GM21528 (cell line): ENCODE results near the gene DAZAP1.

ENCODE experiments used
- ATAC-seq: cut with Tn5 transposase; IDR thresholded peaks from one replicate; pipeline ENCODE4 v1.9.1; 2021; ENCODE audit warnings: mild to moderate bottlenecking, moderate library complexity; ENCODE audit not compliant: unreplicated experiment, low FRiP score

Gene DAZAP1

DNA sequence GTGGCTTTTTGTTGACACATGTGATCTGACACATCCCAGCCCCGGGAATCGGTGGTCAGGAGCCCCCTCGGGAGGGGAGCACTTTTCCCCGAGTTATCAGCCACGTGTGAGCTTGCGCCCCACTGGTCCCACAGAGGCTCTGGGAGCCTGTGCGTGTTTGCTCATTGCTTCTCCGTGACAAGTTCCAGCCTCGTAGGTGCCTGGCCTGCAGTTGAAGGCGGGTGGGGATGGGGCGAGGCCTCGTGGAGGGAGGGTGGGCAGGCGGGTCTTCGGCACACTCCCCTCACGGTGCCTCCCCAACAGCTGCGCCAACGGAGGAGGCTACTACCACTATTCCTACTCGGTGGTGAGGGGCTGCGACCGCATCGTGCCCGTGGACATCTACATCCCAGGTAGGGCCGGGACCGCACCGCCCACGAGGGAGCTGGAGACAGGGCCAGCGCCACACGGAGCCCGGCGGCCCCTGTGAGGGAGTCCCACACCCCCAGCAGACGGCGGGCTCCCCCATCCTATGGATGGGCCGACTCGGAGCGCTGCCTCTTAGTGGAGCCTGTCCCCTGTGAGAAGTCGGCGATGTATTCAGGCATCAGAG is 14.4 kb upstream of the DAZAP1 start:
- no peak for ATAC-seq

DNA sequence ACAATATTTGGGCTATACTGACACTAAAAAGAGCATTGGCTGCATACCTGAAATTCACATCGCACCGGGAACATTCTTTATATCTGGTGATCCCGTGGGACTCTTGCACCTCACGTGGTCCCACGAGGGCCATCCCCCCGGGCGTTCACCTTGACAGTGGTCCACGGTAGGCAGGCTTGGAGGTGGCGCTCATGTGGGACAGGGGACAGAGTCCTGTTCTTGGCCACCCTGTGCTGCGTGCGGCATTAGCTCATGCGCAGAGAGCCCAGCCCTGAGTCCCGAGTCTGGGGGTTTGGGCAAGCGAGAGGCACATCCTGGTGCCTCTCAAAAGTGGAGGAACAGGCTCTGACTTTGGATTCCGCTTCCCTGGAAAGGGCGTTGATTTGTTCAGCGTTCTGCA is 13.5 kb upstream of the DAZAP1 start:
- no peak for ATAC-seq

DNA sequence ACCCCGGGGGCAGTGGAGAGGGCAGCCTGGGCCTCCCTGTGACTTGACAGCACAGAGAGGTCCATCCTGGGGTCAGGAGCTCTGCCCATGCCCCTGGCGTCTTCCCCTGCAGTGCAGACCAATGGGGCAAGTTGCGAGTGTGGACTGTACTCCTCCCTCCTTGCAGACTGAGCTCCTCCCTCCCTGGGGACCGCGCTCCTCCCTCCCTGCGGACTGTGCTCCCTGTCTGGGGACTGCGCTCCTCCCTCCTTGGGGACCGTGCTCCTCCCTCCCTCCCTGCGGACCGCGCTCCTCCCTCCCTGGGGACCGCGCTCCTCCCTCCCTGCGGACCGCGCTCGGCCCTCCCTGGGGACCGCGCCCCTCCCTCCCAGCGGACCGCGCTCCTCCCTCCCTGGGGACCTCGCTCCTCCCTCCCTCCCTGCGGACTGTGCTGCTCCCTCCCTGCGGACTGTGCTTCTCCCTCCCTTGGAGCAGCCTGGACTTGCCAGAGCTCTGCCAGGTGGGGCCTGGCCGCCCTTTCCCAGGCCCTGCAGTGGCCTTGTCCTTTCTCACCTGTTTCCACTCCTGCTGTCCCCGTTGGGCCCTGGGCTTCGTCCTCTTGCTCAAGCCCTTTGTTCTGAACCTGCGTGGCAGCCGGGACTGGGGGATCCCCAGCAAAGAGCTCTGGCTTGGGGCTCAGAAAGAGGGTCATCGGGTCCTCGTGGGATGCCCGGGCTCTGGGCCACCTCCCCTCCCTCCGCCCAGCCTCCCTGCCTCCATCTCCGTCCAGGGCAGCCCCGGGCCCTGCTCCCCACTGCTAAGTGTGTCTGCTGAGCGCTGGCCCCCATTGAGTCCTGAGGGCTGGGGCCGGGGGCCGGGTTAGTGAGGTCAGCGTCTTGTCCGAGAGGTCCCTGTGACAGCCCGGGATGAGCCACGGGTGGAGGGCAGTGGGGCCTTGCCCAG is 12.9 kb upstream of the DAZAP1 start:
- ATAC-seq = no peak

DNA sequence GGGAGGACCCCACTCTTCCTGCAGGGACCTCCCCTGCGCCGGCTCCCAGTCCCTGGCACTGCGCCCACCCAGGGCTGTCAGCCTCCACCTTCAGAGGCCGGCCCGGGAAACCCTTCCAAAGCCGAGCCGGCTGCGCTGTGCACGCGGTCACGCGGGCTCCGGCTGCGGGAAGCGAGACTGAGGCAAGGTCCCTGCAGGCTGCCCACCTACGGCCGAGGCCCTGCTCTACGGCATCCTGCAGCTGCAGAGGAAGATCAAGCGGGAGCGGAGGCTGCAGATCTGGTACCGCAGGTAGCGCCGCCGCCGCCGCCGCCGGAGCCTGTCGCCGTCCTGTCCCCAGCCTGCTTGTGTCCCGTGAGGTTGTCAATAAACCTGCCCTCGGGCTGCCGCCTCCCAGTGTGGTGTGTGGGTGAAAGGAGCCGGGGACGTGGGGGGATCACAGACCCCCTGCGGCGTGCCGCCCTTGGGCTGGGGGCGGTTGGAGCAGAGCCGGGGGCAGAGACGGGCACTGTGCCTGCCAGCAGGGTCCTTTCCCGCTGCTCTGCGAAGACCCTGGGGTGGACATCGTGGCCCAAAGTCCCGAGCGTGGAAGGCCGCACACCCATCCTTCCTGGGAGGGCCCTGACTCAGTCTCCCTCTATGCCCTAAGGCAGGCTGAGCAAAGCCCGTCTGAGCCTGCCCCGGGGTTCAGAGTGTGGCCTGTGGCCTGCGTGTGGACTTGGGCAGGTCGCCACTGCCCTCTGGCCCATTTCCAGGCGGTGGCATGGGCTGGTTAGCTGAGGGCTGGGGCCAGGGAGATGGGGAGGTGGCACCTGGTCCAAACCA is 12.0 kb upstream of the DAZAP1 start:
- ATAC-seq = no peak

DNA sequence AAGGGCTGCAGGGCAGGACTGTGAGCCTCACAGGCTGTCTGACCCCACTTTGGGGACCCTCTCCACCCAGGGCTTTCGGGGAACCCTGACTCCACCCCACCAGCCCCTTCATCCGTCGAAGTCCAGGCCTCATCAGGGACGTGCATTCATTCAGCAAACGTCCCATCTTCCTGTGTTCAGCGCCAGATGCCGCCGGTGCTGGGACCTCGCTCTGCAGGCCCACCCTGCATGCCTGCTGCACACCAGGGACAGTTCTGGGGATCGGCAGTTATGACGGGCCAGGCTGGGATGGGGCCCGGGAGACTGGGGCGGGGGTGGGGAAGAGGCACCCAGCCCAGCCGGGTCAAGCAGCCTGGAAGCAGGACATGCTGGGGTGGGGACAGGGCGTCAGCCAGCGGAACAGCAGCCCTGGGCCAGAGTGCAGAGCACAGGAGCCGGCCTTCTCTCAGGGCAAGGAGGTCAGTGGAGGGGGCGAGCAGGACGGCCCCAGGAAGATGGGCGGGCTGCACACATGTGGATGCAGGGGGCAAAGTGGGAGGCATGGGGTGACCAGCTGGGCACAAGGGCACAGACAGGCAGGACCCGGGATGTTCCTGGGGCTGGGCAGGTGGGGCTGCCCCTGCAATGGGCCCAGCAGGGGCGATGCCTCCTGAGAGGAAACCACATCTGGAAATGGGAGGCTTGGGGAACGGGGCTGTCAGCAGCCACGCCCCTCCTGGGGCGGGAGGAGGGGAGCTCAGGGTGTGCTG is 11.2 kb upstream of the DAZAP1 start:
- ATAC-seq = no peak

DNA sequence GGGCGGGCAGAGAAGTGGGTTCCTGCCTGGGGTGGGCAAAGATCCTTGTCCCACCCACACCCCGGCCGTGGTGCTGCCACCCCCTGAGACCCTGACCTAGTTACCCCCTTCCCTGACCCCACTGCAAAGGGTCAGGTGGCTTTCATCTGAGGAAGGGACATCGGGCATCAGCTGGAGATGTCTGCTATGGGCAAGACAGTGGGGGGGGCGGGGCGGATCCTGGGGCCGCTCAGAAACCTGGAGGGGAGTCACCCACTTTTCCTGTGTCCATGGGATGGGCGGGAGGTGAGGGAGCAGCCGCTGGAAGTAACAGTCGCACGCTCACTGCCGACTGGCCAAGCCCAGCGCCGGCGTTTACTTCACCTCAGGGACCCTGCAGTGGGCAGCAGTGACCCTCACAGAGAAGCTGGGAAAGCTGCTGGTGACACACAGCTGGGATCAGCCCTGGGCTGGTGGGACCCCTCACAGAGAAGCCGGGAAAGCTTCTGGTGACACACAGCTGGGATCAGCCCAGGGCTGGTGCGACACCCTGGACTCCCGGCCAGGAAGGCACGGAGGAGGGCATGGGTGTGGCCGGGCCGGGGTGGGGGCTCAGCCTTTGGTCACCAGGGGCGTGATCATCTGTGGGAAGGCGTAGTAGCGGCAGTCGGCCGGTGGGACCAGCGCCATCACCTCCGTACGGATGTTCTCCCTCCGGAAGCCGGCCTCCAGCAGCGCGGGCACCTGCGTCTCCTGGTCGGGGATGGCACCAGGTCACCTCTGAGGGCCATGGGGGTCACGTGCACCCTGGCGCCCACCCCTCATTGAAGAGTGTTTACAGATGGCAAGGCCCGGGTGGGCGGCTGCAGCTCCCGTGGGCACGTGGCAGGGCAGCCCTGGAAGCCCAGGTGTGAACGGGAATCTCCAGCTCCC is 10.4 kb upstream of the DAZAP1 start:
- no peak for ATAC-seq

DNA sequence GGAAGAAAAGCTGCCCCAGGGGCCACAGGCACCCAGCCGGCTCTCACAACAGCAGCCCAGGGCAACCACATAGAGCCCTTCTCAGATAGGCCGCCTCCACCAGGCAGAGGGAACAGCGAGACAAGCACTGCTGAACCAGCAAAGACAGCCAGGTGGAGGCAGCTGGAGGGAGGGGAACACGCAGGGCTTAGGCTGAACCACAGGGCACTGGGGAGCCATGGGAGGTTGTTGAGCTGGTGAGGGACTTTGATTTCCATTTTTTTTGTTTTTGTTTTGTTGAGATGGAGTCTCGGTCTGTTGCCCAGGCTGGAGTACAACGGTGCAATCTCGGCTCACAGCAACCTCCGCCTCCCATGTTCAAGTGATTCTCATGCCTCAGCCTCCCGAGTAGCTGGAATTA is 9.5 kb upstream of the DAZAP1 start:
- no peak for ATAC-seq

DNA sequence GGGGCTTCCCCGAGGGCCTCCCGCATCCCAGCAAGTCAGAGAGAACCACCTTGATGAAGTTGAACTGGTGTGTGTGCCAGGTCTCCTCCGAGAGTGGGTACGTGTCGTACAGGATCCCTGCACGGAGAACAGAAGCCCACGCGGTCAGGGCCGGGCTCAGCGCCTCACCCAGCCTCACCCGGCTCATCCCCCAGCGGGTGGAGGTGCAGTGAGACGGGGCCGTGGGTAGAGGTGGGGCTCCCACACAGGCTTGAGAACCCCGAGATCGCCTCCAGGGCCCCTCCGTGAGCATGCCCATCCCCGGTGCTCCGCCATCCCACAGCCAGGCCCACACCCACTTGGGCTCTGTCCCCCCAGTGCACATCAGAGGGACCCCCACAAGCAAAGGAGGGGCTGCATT is 8.3 kb upstream of the DAZAP1 start:
- ATAC-seq = no peak

DNA sequence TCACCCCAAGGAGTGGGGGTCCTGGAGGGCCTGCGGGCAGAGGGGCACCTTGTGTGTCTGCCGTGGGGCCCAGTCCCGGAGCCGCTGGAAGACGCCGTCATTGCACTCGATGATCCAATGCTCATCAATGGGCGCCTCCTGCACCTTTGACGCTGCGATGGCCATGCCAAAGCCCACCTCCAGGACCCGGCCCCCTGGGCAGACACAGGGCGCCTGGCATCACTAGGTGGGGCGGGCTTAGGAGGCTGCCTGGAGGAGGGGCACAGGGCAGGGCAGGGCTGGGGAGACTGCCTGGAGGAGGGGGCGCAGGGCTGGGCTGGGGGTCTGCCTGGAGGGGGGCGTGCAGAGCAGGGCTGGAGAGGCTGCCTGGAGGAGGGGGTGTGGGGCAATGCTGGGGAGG is 7.6 kb upstream of the DAZAP1 start:
- no peak for ATAC-seq

DNA sequence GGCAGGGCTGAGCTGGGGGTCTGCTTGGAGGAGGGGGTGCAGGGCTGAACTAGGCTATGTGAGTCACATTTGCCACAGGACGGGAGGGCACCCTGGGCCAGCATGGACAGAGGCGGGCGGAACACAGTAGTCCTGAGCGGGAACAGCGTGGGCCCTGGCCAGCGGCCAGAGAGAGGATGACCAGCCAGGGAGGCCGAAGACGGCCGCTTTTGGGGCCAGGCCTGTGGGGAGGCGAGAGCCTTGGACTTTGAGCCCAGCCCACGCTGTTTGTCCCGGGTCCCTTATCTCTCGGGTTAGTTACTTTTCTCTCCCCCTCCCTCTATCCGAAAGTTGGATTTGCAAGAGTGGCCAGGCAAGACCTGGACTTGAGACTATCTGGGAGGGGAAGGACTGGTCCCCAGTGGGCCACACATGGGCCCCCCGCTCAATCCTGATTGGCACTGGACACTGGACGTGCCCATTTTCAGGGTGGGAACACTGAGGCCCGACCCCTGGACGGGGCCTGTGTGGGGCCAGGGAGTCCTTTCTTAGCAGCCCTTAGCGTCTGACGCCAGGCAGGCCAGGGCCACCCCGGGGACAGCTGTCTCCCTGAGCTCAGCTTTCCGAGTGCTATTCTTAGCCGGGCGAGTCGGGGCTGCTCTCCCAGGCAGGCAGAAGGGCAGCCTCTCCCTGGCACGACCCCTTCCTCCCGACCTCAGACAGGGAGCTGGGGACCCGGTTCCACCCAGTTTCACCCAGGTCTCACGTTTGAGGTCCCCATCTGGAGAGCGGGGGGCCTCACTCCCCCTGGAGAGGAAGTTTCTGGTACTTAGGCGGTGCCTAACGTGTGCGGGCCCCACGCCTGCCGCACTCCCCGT is 6.9 kb upstream of the DAZAP1 start:
- no peak for ATAC-seq

DNA sequence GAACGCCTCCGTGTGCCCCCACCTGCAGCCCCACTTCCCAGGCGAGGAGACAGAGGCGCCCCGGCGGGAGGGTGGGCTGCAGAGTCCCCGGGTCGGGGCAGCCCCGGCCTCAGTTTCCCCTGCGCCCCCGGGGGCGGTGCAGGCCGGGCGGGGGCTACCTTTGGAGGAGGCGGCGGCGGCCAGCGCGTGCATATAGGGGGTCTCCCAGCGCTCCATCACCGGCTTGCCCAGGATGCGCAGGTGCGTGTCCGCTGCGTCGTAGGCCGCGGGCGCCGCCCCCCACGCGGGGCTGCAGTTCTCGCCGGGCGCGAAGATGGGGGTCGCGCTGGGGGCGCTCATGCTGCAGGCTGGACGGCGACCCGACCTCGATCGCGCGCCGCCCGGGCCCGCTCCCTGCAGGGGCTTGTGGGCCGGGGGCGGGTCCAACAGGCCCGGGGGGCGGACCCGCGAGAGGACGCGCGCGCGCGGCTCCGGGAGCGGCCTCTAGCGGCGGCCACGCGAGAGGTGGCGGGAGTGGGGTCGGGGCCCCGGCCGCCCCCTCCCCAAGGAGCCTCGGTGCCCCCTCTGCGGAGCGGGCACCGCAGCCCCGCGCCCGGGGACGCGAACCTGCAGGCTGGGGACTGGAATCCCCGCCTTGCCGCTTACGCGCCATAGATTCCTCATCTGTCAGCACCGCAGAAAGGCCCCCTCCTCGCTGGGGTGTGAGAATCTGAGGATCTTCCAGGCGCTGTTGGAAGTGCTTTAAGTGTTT is 6.1 kb upstream of the DAZAP1 start, which contains the start of gene GAMT:
Gene GAMT, minus strand, starts transcription at position 405 of the 751 bp plus-strand sequence. Its CDS starts 66 bp downstream, at position 339.
- ATAC-seq = no peak

DNA sequence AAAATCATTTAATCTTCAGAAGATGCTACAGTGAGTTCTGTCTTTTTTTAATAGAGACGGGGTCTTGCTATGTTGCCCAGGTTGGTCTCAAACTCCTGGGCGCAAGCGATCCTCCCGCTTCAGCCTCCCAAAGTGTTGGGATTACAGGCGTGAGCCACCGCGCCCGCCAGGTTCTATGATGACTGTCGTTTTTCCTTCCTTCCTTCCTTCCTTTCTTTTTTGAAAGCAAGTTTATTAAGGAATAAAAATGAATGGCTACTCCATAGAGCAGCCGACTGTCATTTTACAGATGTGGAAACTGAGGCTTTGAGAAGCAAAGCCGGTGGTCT is 5.5 kb upstream of the DAZAP1 start:
- no peak for ATAC-seq

DNA sequence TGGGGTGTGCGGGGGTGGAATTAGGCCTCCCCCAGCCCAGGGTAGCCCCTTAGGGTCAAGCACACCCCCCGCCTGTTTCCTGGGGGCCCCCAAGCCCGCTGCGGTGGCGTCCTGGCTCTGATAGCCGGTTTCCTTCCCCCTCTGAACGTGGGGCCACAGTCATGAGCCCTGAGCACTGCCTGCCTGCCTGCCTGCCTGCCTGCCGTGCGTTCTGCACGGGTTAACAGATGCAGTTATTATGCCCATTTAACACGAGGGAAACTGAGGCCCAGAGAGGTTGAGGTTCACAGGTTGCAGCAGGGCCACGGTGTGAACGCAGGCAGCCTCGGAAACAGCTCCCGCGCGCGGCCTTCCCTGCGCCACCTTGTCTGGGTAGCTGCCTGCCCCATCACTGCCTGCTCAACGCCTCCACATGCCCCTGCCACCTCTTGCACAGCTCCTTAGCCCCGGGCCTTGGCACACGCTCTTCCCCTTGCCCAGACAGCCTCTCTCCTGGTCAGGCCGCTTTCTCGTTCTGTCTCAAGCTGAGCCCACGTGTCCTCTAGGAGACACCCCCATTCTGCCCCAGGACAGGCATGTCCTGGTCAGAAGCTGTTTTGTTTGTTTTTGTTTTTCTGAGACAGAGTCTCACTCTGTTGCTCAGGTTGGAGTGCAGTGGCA is 4.8 kb upstream of the DAZAP1 start:
- ATAC-seq = no peak

DNA sequence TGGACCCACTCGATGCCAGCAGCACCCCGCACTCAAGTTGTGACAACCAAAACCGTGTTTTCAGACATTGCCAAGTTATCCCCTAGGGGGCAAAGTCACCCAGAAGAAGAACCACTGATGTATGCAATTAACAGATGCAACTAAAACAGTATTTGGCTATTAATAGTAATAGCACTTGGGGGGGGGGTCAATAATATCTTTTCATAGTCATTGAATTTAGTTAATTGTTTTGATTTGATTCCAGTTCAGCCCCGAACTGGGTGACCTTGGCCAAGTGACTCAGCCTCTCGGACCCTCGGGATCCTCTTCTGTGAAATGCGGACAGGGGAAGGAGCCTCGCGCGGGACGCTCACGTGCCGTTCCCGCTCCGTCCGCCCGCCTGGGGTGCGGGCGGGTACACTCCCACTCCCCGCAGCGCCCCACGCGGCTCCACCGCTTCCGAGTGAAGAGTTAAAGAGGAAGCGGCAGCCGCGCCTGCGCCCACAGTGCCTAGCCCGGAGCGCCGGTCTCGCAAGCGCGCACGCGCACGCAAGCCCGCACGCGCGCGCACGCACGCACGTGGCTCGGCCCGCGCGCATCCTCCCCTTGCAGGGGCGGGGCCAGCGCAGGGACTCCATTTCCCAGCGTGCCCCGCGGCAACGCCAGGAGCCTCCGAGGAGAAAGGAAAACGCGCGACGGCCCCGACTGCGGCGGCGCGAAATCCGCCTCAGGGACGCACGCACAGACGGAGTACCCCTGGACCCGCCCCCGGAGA is 435 bp upstream of the DAZAP1 start:
- peak; percentile 68 for ATAC-seq

DNA sequence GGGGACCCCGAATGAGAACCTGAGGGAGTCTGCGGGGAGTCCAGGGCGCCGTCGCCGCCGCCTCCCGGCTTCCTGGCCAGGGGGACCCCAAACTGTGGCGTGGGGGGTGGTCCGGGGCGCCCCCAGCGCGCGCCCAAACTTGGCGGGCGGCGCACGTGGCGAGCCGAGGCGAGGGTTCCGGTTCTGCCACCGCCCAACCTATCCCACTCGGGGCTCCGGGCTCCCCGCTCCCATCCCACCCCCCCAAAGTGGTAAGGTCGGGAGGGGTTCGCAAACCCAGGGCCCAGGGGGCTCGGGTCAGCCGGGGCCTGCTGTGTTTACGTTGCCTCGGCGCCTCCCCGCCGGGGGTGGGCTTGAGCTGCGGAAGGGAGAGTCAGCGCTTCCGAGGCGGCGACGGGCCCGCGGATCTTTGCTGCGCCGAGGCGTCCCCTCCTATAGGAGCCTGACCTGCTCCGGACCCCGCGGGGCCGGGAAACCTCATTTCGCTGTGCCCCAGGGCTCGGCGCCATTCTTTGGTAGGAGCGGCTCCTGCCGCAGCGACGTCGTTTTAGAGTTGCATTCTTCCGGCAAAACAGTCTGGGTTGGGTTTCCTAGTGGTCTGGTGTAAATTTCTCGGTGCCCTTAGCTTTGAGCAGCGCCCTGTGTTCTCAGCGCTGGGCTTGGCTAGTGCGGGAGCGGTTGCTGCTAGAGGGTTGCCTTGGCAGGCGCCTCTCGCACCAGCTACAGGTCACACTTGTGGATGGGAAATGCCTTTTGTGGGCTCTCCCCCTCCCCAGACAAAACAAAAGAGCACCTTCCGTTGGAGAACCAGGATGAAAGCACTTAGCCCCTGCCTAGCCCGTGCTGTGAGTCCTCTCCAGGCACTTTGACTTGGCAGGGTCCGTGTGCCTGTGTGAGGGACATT is 1.2 kb downstream of the DAZAP1 start:
- ATAC-seq = no peak
